Bronchial epithelial cell (primary cell): ENCODE results near the gene MPZL2. TPM values are rescaled to one million over a fixed set of nuclear protein-coding genes. Genes with fewer than 3 reads are reported as not detected.

Experiments
- DNase-seq: peaks from one replicate; pipeline ENCODE4 v3.0.0-alpha.2; 2010; ENCODE audit warnings: low read depth
- FAIRE-seq: peaks from 2 replicates; lab custom pipeline; 2011; peaks lifted over from hg19 to GRCh38; lab: Jason Lieb, UNC
- H3K27me3 ChIP-seq: 2 replicates; pipeline ENCODE4 v1.5.1; 2011; ENCODE audit warnings: low read length; ENCODE audit not compliant: control insufficient read depth, insufficient read depth
- H3K36me3 ChIP-seq: 2 replicates; pipeline ENCODE4 v1.5.1; 2011; ENCODE audit warnings: low read length; ENCODE audit not compliant: control insufficient read depth, insufficient read depth
- H3K4me3 ChIP-seq: 2 replicates; pipeline ENCODE4 v1.5.1; 2011; ENCODE audit warnings: mild to moderate bottlenecking, low read depth, low read length, control low read depth
- CTCF ChIP-seq: IDR thresholded peaks from 2 replicates; pipeline ENCODE4 v1.5.1; 2011; ENCODE audit warnings: mild to moderate bottlenecking, moderate library complexity, low read length, control low read depth, inconsistent platforms; ENCODE audit not compliant: insufficient read depth, severe bottlenecking
- total RNA-seq: library from RNA; depleted of rRNA; stranded (reverse); fragments of >200 nt; gene quantifications from 2 replicates; pipeline ENCODE4 v1.2.1, GENCODE V29; 2014

The MPZL2 gene
- total RNA-seq, 1 donor from 2014 or later = 38.7 TPM

DNA sequence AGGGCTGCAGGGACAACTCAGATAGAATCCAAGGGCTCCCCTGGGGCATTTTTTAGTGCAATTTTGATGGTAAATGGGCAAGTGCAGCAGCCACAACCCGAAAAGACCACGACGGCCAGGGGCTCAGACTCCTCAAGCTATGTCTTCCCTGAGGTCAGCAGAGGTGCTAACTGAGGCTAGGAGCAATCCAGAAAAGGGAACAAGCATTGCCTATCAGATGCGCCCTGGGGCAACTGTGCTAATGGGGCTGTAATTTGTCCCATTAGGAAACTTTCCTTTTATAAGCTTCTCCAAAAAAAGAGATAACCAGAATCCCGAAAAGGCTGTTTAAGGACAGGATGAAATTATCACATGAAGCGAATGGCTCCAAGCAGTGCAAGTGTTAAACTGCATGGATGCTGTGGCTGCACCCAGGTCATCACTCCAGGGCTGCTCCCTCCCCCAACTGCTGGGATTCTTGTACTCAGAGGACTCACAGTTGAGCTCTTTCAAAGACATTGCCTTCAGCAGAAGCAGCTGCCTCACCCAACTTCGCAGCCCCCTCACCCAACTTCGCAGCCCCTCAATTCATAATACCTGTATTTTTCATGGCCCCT, 37.6 kb upstream of the MPZL2 start:
- no peak for TF ChIP-seq CTCF
- H3K4me3 ChIP-seq = no peak overlapping the region
- DNase-seq (no peak), FAIRE-seq (no peak)
- no peaks in the 10 kb centered on the region for H3K36me3 ChIP-seq
- no peaks in the 10 kb centered on the region for H3K27me3 ChIP-seq

GRCh38 chr11:118295815-118296454, 31.8 kb upstream of the MPZL2 start:
- Histone ChIP-seq H3K4me3 (no peak overlapping the region), H3K36me3 (no peaks in the 10 kb centered on the region), H3K27me3 (no peaks in the 10 kb centered on the region)
- peak; percentile 96 for DNase-seq
- peak; percentile 70 for TF ChIP-seq CTCF
- no peak for FAIRE-seq

- DNase-seq (no peak), FAIRE-seq (no peak)
- Histone ChIP-seq H3K4me3 (no peak overlapping the region), H3K27me3 (no peaks in the 10 kb centered on the region), H3K36me3 (no peaks in the 10 kb centered on the region)
- TF ChIP-seq CTCF = no peak
Measured at GRCh38 chr11:118295199-118295598, 31.1 kb upstream of the MPZL2 start.

DNA sequence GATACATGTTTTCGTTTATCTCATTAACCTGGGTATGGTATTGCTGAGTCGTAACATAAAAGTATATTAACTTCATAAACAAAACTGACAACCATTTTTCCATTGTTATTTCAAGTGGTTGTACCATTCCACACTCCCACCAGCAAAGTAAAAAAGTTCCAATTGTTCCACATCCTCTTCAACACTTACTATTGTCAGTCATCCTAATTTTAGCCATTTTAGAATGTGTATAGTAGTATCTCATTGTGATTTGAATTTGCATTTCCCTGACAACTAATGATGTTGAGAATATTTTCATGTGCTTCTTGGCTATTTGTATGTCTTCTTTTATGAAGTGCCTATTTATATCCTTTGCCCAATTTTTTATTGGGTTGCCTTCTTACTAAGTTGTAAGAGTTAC, 30.0 kb upstream of the MPZL2 start:
- TF ChIP-seq CTCF = no peak
- FAIRE-seq (no peak), DNase-seq (no peak)
- Histone ChIP-seq H3K36me3 (no peaks in the 10 kb centered on the region), H3K27me3 (no peaks in the 10 kb centered on the region), H3K4me3 (no peak overlapping the region)

GRCh38 chr11:118291477-118292135, 27.5 kb upstream of the MPZL2 start:
- H3K4me3 ChIP-seq = no peak overlapping the region
- DNase-seq (peak; percentile 89), FAIRE-seq (no peak)
- H3K27me3 ChIP-seq = no peaks in the 10 kb centered on the region
- TF ChIP-seq CTCF = no peak
- H3K36me3 ChIP-seq = no peaks in the 10 kb centered on the region
